ENCODE results near the gene OTOR.

The OTOR gene

GRCh38 chr20:16752082-16752481 lies 3.9 kb downstream of the OTOR start:
- DNase-seq = no peak

- no peak for DNase-seq
These were observed 4.7 kb downstream of the OTOR start for GRCh38 chr20:16752901-16753300.

- DNase-seq = no peak
These were observed 10.5 kb downstream of the OTOR start for GRCh38 chr20:16758454-16759180.

GRCh38 chr20:16759181-16759563 lies 11.0 kb downstream of the OTOR start:
- no peak for DNase-seq

GRCh38 chr20:16760431-16761304 lies 12.5 kb downstream of the OTOR start:
- DNase-seq = no peak

GRCh38 chr20:16761305-16761829 lies 13.2 kb downstream of the OTOR start:
- DNase-seq = peak; percentile 9

- DNase-seq = no peak
These were observed 16.4 kb downstream of the OTOR start for GRCh38 chr20:16764560-16764959.

- DNase-seq = no peak
These were observed 23.1 kb downstream of the OTOR start for GRCh38 chr20:16771213-16771612.

GRCh38 chr20:16775961-16776360 lies 27.8 kb downstream of the OTOR start:
- DNase-seq = no peak

GRCh38 chr20:16777126-16777525 lies 29.0 kb downstream of the OTOR start:
- no peak for DNase-seq

GRCh38 chr20:16778159-16778558 lies 30.0 kb downstream of the OTOR start:
- DNase-seq = no peak

- DNase-seq = no peak
These were observed 33.3 kb downstream of the OTOR start for GRCh38 chr20:16781496-16781895.

- DNase-seq = no peak
These were observed 37.1 kb downstream of the OTOR start for GRCh38 chr20:16785226-16785625.

Data from activated effector memory CD4-positive, alpha-beta T cell treated with Interleukin-2 at 50 U/mL for 16 hours (primary cell).